ENCODE measurements around the gene STXBP2. TPM values are rescaled to one million over a fixed set of nuclear protein-coding genes. Genes with fewer than 3 reads are reported as not detected.

The STXBP2 gene
- total RNA-seq, 1 experiment from 2014 or later = 92.5 TPM

DNA sequence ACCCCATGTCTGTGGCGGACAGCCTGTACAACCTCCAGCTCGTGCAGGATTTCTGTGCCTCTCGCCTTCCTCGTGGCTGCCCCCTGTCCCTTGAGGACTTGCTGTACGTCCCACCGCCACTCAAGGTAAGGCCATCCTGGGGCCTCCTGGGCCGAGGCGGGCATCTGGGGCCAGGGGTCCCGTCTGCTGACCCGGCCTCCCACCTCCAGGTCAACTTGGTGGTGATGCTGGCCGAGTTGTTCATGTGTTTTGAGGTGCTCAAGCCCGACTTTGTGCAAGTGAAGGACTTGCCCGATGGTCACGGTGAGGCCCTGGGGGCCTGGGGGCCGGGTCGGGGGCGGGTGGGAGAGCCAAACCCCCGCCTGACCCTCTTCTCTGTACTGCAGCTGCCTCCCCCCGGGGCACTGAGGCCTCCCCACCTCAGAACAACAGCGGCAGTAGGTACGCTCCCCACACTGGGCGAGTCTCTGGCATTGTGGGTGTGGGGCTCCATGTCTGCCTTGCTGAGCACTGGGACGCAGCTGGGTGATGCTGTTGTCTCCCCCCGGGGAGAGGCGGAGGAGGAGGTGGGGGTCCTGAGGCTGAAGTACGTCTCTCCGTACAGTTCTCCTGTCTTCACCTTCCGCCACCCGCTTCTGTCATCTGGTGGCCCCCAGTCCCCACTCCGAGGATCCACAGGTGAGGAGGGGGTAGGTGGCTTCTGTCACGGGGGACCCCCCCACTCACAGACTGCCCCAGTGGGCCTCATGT lies 26.2 kb upstream of the STXBP2 start:
- WGBS (ENCODE audit: extremely low coverage, insufficient read length, low lambda C conversion rate) = no CpG with 5 or more reads among the region's 31 CpGs
- Mint-ChIP-seq H3K36me3 (ENCODE audit: insufficient read depth in 1 of 3, low read depth in 3 of 3) (peaks cover 8 to 38% (median 36%) of the 10 kb centered on the region in 3 experiments), H3K27ac (no peak overlapping the region), H3K9me3 (no peaks in the 10 kb centered on the region), H3K4me3 (no peak overlapping the region), H3K27me3 (ENCODE audit: low read depth) (no peaks in the 10 kb centered on the region), H3K4me1 (peaks cover 0 to 1% of the 10 kb centered on the region in 2 experiments; a peak in 1 of 4 replicates)
- no peaks in the 10 kb centered on the region for H3K79me2 ChIP-seq (ENCODE audit: insufficient read depth, low read length)
- H3K9ac ChIP-seq (ENCODE audit: extremely low read depth, insufficient read length, low read length) = no peak overlapping the region
- H3K23me2 ChIP-seq (ENCODE audit: insufficient read length, low read depth, low read length, poor library complexity, severe bottlenecking) = no peaks in the 10 kb centered on the region
- H3K23ac ChIP-seq (ENCODE audit: insufficient read length, low read depth, low read length) = no peak overlapping the region
- H4K91ac ChIP-seq (ENCODE audit: insufficient read length, low read depth, low read length) = no peak overlapping the region
- no peak overlapping the region for H4K8ac ChIP-seq (replicated peaks; ENCODE audit: insufficient read length, low read depth, low read length)
- no peak overlapping the region for H3K18ac ChIP-seq (ENCODE audit: insufficient read length, low read depth, low read length)
- TF ChIP-seq CTCF (conservative IDR thresholded peaks at IDR 0.05) = no peak
- no peak overlapping the region for H3K56ac ChIP-seq (ENCODE audit: insufficient read length, low read depth, low read length)
- no peaks in the 10 kb centered on the region for H3K79me1 ChIP-seq (ENCODE audit: insufficient read depth, low read depth, low read length, poor library complexity, severe bottlenecking)
- H3K27ac ChIP-seq (ENCODE audit: insufficient read length, low read depth, low read length) = no peak overlapping the region
- no peak for DNase-seq
- no peaks in the 10 kb centered on the region for H3K9me3 ChIP-seq (ENCODE audit: control insufficient read depth, low read depth, low read length)
- no peak overlapping the region for H2BK5ac ChIP-seq (ENCODE audit: insufficient read length, low read length)
- H3K4ac ChIP-seq (ENCODE audit: low read depth, low read length) = no peak overlapping the region
- no peaks in the 10 kb centered on the region for H3K4me1 ChIP-seq (ENCODE audit: insufficient read depth, low read length)
- no peak overlapping the region for H2BK12ac ChIP-seq (ENCODE audit: insufficient read length, low read depth, low read length)
- H4K5ac ChIP-seq (ENCODE audit: insufficient read length, low read depth, low read length) = no peak overlapping the region
- H2BK120ac ChIP-seq (ENCODE audit: low read depth, low read length, poor library complexity, severe bottlenecking) = no peak overlapping the region
- no peak overlapping the region for H3K4me2 ChIP-seq (ENCODE audit: insufficient read depth, insufficient read length, low read length)
- H3T11ph ChIP-seq (ENCODE audit: low read length) = no peak overlapping the region
- H4K20me1 ChIP-seq (ENCODE audit: control insufficient read depth, insufficient read depth, insufficient read length) = no peaks in the 10 kb centered on the region
- H3K27me3 ChIP-seq (ENCODE audit: insufficient read depth, low read length) = no peaks in the 10 kb centered on the region
- no peak overlapping the region for H2BK15ac ChIP-seq (ENCODE audit: low read depth, low read length)
- H2BK20ac ChIP-seq (ENCODE audit: low read depth, low read length, poor library complexity, severe bottlenecking) = no peak overlapping the region
- H2AK5ac ChIP-seq (ENCODE audit: insufficient read length, low read length) = no peak overlapping the region
- no peak overlapping the region for H3K14ac ChIP-seq (ENCODE audit: insufficient read depth, low read length)
- H2AFZ ChIP-seq (ENCODE audit: low read length) = no peak overlapping the region
